ENCODE measurements around the gene TAGLN.

- TF ChIP-seq POLR2A (IDR thresholded peaks at IDR 0.05; ENCODE audit: low read depth, low read length): no peak
- no peak for TF ChIP-seq POLR2AphosphoS5 (IDR thresholded peaks at IDR 0.05; ENCODE audit: low read depth, low read length)
- TF ChIP-seq TAF1 (IDR thresholded peaks at IDR 0.05; ENCODE audit: borderline replicate concordance, low read depth, low read length): no peak
These were observed 3.4 kb upstream of the TAGLN start for GRCh38 chr11:117195761-117196160.

Measured in GM12892 (cell line).